GM11168 (cell line): ENCODE measurements around the gene FRAS1.
"Not testable (repeated sequence)": the region's sequence is repeated elsewhere in the genome, so short reads cannot be mapped to it uniquely, and the experiment has no call there.

Experiments used
- in situ Hi-C: fragments of 300-500 bp; cut with MboI; formaldehyde crosslinking; loops from one replicate; pipeline ENCODE4 v1.12.0; 2022; ENCODE audit warnings: low sequenced_read_pairs; ENCODE audit not compliant: unreplicated experiment

FRAS1 gene

GRCh38 chr4:78265006-78265405 lies 207.9 kb downstream of the FRAS1 start:
- in situ Hi-C loops = no loop called here

- in situ Hi-C loops = no loop called here
Measured at GRCh38 chr4:78267790-78268189, 210.7 kb downstream of the FRAS1 start.

GRCh38 chr4:78268597-78268996 lies 211.5 kb downstream of the FRAS1 start:
- in situ Hi-C loops = no loop called here

GRCh38 chr4:78275450-78275849 lies 218.3 kb downstream of the FRAS1 start:
- in situ Hi-C loops = not testable (repeated sequence)

- in situ Hi-C loops = no loop called here
Measured at GRCh38 chr4:78286281-78286680, 229.2 kb downstream of the FRAS1 start.

- in situ Hi-C loops = no loop called here
Measured at GRCh38 chr4:78288327-78288726, 231.2 kb downstream of the FRAS1 start.

- in situ Hi-C loops = no loop called here
Measured at GRCh38 chr4:78291277-78291676, 234.2 kb downstream of the FRAS1 start.

- in situ Hi-C loops = no loop called here
Measured at GRCh38 chr4:78292341-78292740, 235.2 kb downstream of the FRAS1 start.

GRCh38 chr4:78292856-78293255 lies 235.7 kb downstream of the FRAS1 start:
- in situ Hi-C loops = no loop called here

GRCh38 chr4:78293348-78293747 lies 236.2 kb downstream of the FRAS1 start:
- in situ Hi-C loops = no loop called here

- in situ Hi-C loops = no loop called here
Measured at GRCh38 chr4:78293821-78294301, 236.7 kb downstream of the FRAS1 start.

- in situ Hi-C loops = no loop called here
Measured at GRCh38 chr4:78296261-78296660, 239.1 kb downstream of the FRAS1 start.

GRCh38 chr4:78297116-78297800 lies 240.1 kb downstream of the FRAS1 start:
- in situ Hi-C loops = no loop called here

GRCh38 chr4:78298618-78299017 lies 241.5 kb downstream of the FRAS1 start:
- in situ Hi-C loops = no loop called here

- in situ Hi-C loops = no loop called here
Measured at GRCh38 chr4:78299565-78299972, 242.4 kb downstream of the FRAS1 start.

- in situ Hi-C loops = not testable (repeated sequence)
Measured at GRCh38 chr4:78307263-78307662, 250.1 kb downstream of the FRAS1 start.

- in situ Hi-C loops = no loop called here
Measured at GRCh38 chr4:78308517-78308916, 251.4 kb downstream of the FRAS1 start.

GRCh38 chr4:78309352-78309751 lies 252.2 kb downstream of the FRAS1 start:
- in situ Hi-C loops = no loop called here

GRCh38 chr4:78310007-78310739 lies 253.1 kb downstream of the FRAS1 start:
- in situ Hi-C loops = no loop called here

- in situ Hi-C loops = no loop called here
Measured at GRCh38 chr4:78310740-78311115, 253.6 kb downstream of the FRAS1 start.

GRCh38 chr4:78311306-78311705 lies 254.2 kb downstream of the FRAS1 start:
- in situ Hi-C loops = no loop called here
